HepG2 (cell line): Measurements from ENCODE around the gene RPTOR. TPM values are rescaled to one million over a fixed set of nuclear protein-coding genes. Genes with fewer than 3 reads are reported as not detected.

Experiments used
- ATAC-seq: fragments of 200-7000 bp; cut with Tn5 transposase; 3 replicates; pipeline ENCODE4 v1.9.1; 2020; ENCODE audit warnings: mild to moderate bottlenecking, moderate library complexity
- BruUV-seq: library from RNA; stranded (reverse); fragments of 400-500 nt; replicated peaks from 2 replicates; lab custom pipeline; 2021; lab: Mats Ljungman, UMichigan
- CTCF ChIA-PET: fragments of 300-600 bp; formaldehyde crosslinking; extraction: SDS; loops from one replicate; lab custom pipeline; 2021; ENCODE audit warnings: low total read pairs, inconsistent platforms, low intra/inter-chr PET ratio; lab: Yijun Ruan, JAX
- POLR2A ChIA-PET: fragments of 350-600 bp; sonication (Branson Sonifier 250); formaldehyde crosslinking; loops from one replicate; lab custom pipeline; 2020; ENCODE audit warnings: antibody characterized with exemption, inconsistent platforms; lab: Yijun Ruan, JAX
- DNase-seq: peaks from one replicate; pipeline ENCODE4 v3.0.0-alpha.2; 2015; ENCODE audit warnings: low spot score
- FAIRE-seq: peaks from 3 replicates; lab custom pipeline; 2011; peaks lifted over from hg19 to GRCh38; lab: Jason Lieb, UNC
- H2AFZ ChIP-seq: one replicate; pipeline ENCODE4 v1.6.1; 2011; ENCODE audit warnings: low read length, inconsistent platforms
- H3K27ac ChIP-seq: fragments of 300-600 bp; 3 replicates; pipeline ENCODE4 v1.8.0; 2011; ENCODE audit warnings: mixed run types, mild to moderate bottlenecking, mixed read lengths, low read length, inconsistent platforms; ENCODE audit not compliant: insufficient read depth; ENCODE audit errors: extremely low read length
- H3K27me3 ChIP-seq, 2 experiments: fragments of 200-600 bp in 1 of 2; 2 replicates in 1 of 2; 3 replicates in 1 of 2; pipeline versions ENCODE4 v1.6.0 to v1.8.0; 2011; ENCODE audit warnings: low read length in 2 of 2, mild to moderate bottlenecking in 2 of 2, moderate library complexity in 2 of 2, inconsistent platforms in 1 of 2; ENCODE audit not compliant: insufficient read depth in 2 of 2, control insufficient read depth in 1 of 2
- H3K36me3 ChIP-seq, 2 experiments: fragments of 200-600 bp in 1 of 2; replicated peaks in 1 of 2; 2 replicates in 1 of 2; 3 replicates in 1 of 2; pipeline versions ENCODE4 v1.5.1 to v1.8.0; 2011; ENCODE audit warnings: low read length in 2 of 2, inconsistent platforms in 1 of 2; ENCODE audit not compliant: insufficient read depth in 2 of 2, control insufficient read depth in 1 of 2
- H3K4me1 ChIP-seq: 2 replicates; pipeline ENCODE4 v1.5.1; 2012; ENCODE audit warnings: low read length, inconsistent platforms; ENCODE audit not compliant: insufficient read depth
- H3K4me2 ChIP-seq: 2 replicates; pipeline ENCODE4 v1.6.0; 2011; ENCODE audit warnings: low read depth, low read length, inconsistent platforms
- H3K4me3 ChIP-seq, 3 experiments: fragments of 200-600 bp in 1 of 3; sonication (generic), shearing (Covaris generic) in 1 of 3; replicated peaks in 1 of 3; 2 replicates each; pipeline ENCODE4 v1.5.1; 2011 to 2016; ENCODE audit warnings: low read length in 3 of 3, inconsistent platforms in 2 of 3, low read depth in 2 of 3, mild to moderate bottlenecking in 2 of 3, control low read depth in 1 of 3, mixed read lengths in 1 of 3; ENCODE audit not compliant: insufficient read depth in 1 of 3
- H3K79me2 ChIP-seq: one replicate; pipeline ENCODE4 v1.6.1; 2011; ENCODE audit warnings: low read length, inconsistent platforms; ENCODE audit not compliant: insufficient read depth
- H3K9ac ChIP-seq: 2 replicates; pipeline ENCODE4 v1.6.0; 2011; ENCODE audit warnings: mild to moderate bottlenecking, low read depth, low read length, inconsistent platforms; ENCODE audit not compliant: insufficient read depth
- H3K9me3 ChIP-seq: 2 replicates; pipeline ENCODE4 v1.5.1; 2012; ENCODE audit warnings: mild to moderate bottlenecking, low read length
- H4K20me1 ChIP-seq: 2 replicates; pipeline ENCODE4 v1.6.0; 2011; ENCODE audit warnings: inconsistent platforms, mild to moderate bottlenecking, low read length, moderate library complexity; ENCODE audit not compliant: insufficient read depth
- ARID4A ChIP-seq: sonication (generic); formaldehyde crosslinking; IDR thresholded peaks from 2 replicates; pipeline ENCODE4 v1.5.0; 2020; ENCODE audit warnings: mild to moderate bottlenecking, missing genetic modification reagents, borderline replicate concordance
- MXD1 ChIP-seq: sonication (generic); formaldehyde crosslinking; IDR thresholded peaks from 2 replicates; pipeline ENCODE4 v1.4.0; 2020; ENCODE audit warnings: mild to moderate bottlenecking, missing genetic modification reagents
- PCBP1 ChIP-seq: fragments of 200-400 bp; formaldehyde crosslinking; IDR thresholded peaks from 2 replicates; pipeline ENCODE4 v1.6.1; 2017; ENCODE audit warnings: mild to moderate bottlenecking, low read depth, low read length, borderline replicate concordance
- PREB ChIP-seq: sonication (generic); formaldehyde crosslinking; IDR thresholded peaks from 2 replicates; pipeline ENCODE4 v1.4.0; 2020; ENCODE audit warnings: missing genetic modification reagents
- ZBTB3 ChIP-seq: sonication (generic); formaldehyde crosslinking; IDR thresholded peaks from 2 replicates; pipeline ENCODE4 v1.4.0; 2020; ENCODE audit warnings: low read depth, mild to moderate bottlenecking, moderate library complexity, missing genetic modification reagents, borderline replicate concordance
- WGBS: methylation state at CpG from one replicate; pipeline ENCODE4 v1.1.6; 2017; ENCODE audit warnings: low lambda C conversion rate; 5-methylcytosine and 5-hydroxymethylcytosine counted together
- in situ Hi-C: cut with HindIII; loops from 2 replicates; pipeline ENCODE4 v1.10.0; 2017; ENCODE audit warnings: low pct_unique_long_range_greater_than_20kb; ENCODE audit not compliant: extremely low pct_ligation_motif_present
- intact Hi-C: fragments of 100-400 bp; cut with micrococcal nuclease; formaldehyde crosslinking; loops from one replicate; pipeline ENCODE4 v1.10.0; 2022; ENCODE audit not compliant: unreplicated experiment
- polyA plus RNA-seq, 8 experiments: library from polyadenylated mRNA; depleted of rRNA in 3 of 8; stranded (reverse) in 7 of 8; unstranded in 1 of 8; fragments of >200 nt; fragmentation: Illumina TruSeq in 4 of 8; extraction: Trizol in 4 of 8; gene quantifications; 2 replicates each; pipeline versions ENCODE4 v1.2.1 to v1.2.3, GENCODE V29; 2011 to 2016; ENCODE audit warnings: low read depth in 4 of 8, missing spikeins in 1 of 8, mixed read lengths in 1 of 8; ENCODE audit not compliant: insufficient read depth in 1 of 8
- total RNA-seq, 5 experiments: library from RNA; depleted of rRNA; stranded (reverse); fragments of >200 nt; fragmentation: Illumina TruSeq; extraction: Trizol; gene quantifications; 2 replicates each; pipeline ENCODE4 v1.2.3, GENCODE V29; 2016; ENCODE audit warnings: low read depth in 1 of 5

RPTOR gene
- total and polyA plus RNA-seq, 2 of the 13 experiments (the other 11 are each of a cell fraction or from before 2014, with no cell fraction given) = 6.6 to 25.3 TPM

- BruUV-seq = no TSS peak
- peaks cover 72% of the 10 kb centered on the region for H3K79me2 ChIP-seq
- in situ Hi-C loops = no loop called here
- H3K4me3 ChIP-seq = no peak overlapping the region
- ChIA-PET POLR2A (no interaction called here), CTCF (no interaction called here)
- no peak for FAIRE-seq
- H2AFZ ChIP-seq = no peak overlapping the region
- H3K27me3 ChIP-seq = no peaks in the 10 kb centered on the region
- 0 out of 5 replicates have a peak, but pooled peaks cover 0 to 3% of the 10 kb centered on the region in 2 experiments for H3K36me3 ChIP-seq
- H3K9me3 ChIP-seq = no peaks in the 10 kb centered on the region
- no peak for ATAC-seq
- peaks cover 10% of the 10 kb centered on the region for H3K4me1 ChIP-seq
- no peaks in the 10 kb centered on the region; the same call in 1 of the 2 replicates for H4K20me1 ChIP-seq
- no peak overlapping the region for H3K9ac ChIP-seq
- no peak overlapping the region for H3K27ac ChIP-seq
- TF ChIP-seq ARID4A = no peak
- no peak for TF ChIP-seq PCBP1
- no peak for TF ChIP-seq ZBTB3
- no peak for DNase-seq
- whole genome bisulfite sequencing = over 99% methylated on average over 4 of the region's 4 CpGs
- intact Hi-C loops = no loop called here
- H3K4me2 ChIP-seq = no peak overlapping the region
These were observed 70.7 kb downstream of the RPTOR start for GRCh38 chr17:80615376-80615775.

GRCh38 chr17:80616705-80617104 lies 72.1 kb downstream of the RPTOR start:
- CTCF ChIA-PET = no interaction called here

More at GRCh38 chr17:80616705-80617104, 72.1 kb downstream of the RPTOR start:
- H3K27me3 ChIP-seq = no peaks in the 10 kb centered on the region
- POLR2A ChIA-PET = interaction anchor here (0.7 to 1.0 kb wide), 2 partner anchors 13 to 17 kb away, joined by 3 read pairs; no protein-coding TSS in a partner anchor
- no peak overlapping the region for H3K27ac ChIP-seq
- intact Hi-C loops (no loop called here), in situ Hi-C loops (no loop called here)
- FAIRE-seq (no peak), DNase-seq (no peak), ATAC-seq (no peak)
- H3K9ac ChIP-seq = no peak overlapping the region
- no TSS peak for BruUV-seq
- H3K79me2 ChIP-seq = peaks cover 72% of the 10 kb centered on the region
- no peaks in the 10 kb centered on the region; the same call in 1 of the 2 replicates for H4K20me1 ChIP-seq
- no peak overlapping the region for H3K4me2 ChIP-seq
- peaks cover 0 to 6% of the 10 kb centered on the region in 2 experiments; a peak in 1 of 5 replicates for H3K36me3 ChIP-seq
- H3K4me3 ChIP-seq = no peak overlapping the region
- H2AFZ ChIP-seq = no peak overlapping the region
- TF ChIP-seq PREB (CRISPR knock-in tag) = no peak
- TF ChIP-seq MXD1 (CRISPR knock-in tag) = no peak
- H3K9me3 ChIP-seq = no peaks in the 10 kb centered on the region
- peaks cover 10% of the 10 kb centered on the region for H3K4me1 ChIP-seq
- 98% methylated on average over 6 of the region's 6 CpGs for WGBS
